Posterior cingulate gyrus (tissue), 11 donors: ENCODE measurements around the gene EIF5A.

Experiments used
- DNase-seq, 10 donors: peaks; one replicate each; pipeline versions ENCODE4 v3.0.0 to v3.0.0-alpha.2; 2020 to 2021; ENCODE audit warnings: mixed read lengths in 3 of 10
- intact Hi-C: fragments of 100-400 bp; cut with DNase I; formaldehyde crosslinking; loops from one replicate; pipeline ENCODE4 v1.15.1; 2023

Gene EIF5A

GRCh38 chr17:7306911-7307685, at the start of gene EIF5A:
Gene EIF5A, plus strand, starts transcription at chr17:7307628. Its CDS starts 2,008 bp downstream, at chr17:7309636.
- intact Hi-C loops = loop anchor here (2.0 kb wide), 2 partner anchors 22 to 54 kb away; partner anchors contain the start of genes ELP5 and NEURL4

GRCh38 chr17:7258731-7259554, 48.5 kb upstream of the EIF5A start:
- intact Hi-C loops = no loop called here
- peak in 2 of 10 donors; percentile 20 to 37 for DNase-seq

More at GRCh38 chr17:7306911-7307685, at the start of gene EIF5A:
- peak; percentile 99 to 100 (median 99) for DNase-seq

- intact Hi-C loops = no loop called here
- peak in 1 of 10 donors; percentile 46 for DNase-seq
These were observed 47.9 kb upstream of the EIF5A start for GRCh38 chr17:7259555-7259889.

GRCh38 chr17:7260151-7260550, 47.3 kb upstream of the EIF5A start:
- DNase-seq = peak in 2 of 10 donors; percentile 30 to 40
- intact Hi-C loops = no loop called here

- peak in 2 of 10 donors; percentile 61 to 62 for DNase-seq
- intact Hi-C loops = no loop called here
These were observed 46.6 kb upstream of the EIF5A start for GRCh38 chr17:7260651-7261378.

- intact Hi-C loops = no loop called here
- peak in 2 of 10 donors; percentile 63 to 82 for DNase-seq
These were observed 45.8 kb upstream of the EIF5A start for GRCh38 chr17:7261379-7262191.

- intact Hi-C loops = no loop called here
- peak in 2 of 10 donors; percentile 66 to 73 for DNase-seq
These were observed 45.1 kb upstream of the EIF5A start, which contains the start of gene CLDN7 for GRCh38 chr17:7262192-7262934. Gene CLDN7, minus strand, starts transcription at chr17:7262478. Its CDS starts 435 bp downstream, at chr17:7262043.

GRCh38 chr17:7262935-7263800, 44.3 kb upstream of the EIF5A start:
- intact Hi-C loops = no loop called here
- peak in 2 of 10 donors; percentile 25 to 61 for DNase-seq

GRCh38 chr17:7263801-7264078, 43.7 kb upstream of the EIF5A start:
- intact Hi-C loops = no loop called here

GRCh38 chr17:7266784-7267183, 40.6 kb upstream of the EIF5A start:
- peak in 1 of 10 donors; percentile 51 for DNase-seq
- intact Hi-C loops = no loop called here

More at GRCh38 chr17:7263801-7264078, 43.7 kb upstream of the EIF5A start:
- no peak for DNase-seq

GRCh38 chr17:7279448-7279847, 28.0 kb upstream of the EIF5A start:
- intact Hi-C loops = no loop called here
- no peak for DNase-seq

GRCh38 chr17:7280519-7281073, 26.8 kb upstream of the EIF5A start:
- intact Hi-C loops = loop anchor here (1.0 kb wide), 1 partner anchor 16 kb away; no protein-coding TSS in a partner anchor
- DNase-seq = peak; percentile 61 to 97 (median 80)

GRCh38 chr17:7281074-7281952, 26.1 kb upstream of the EIF5A start, which contains the start of gene SLC2A4:
Gene SLC2A4, plus strand, starts transcription at chr17:7281718. Its CDS starts 217 bp downstream, at chr17:7281935.
- intact Hi-C loops = no loop called here
- DNase-seq = peak; percentile 39 to 93 (median 66)

GRCh38 chr17:7281953-7282751, 25.3 kb upstream of the EIF5A start:
- intact Hi-C loops = no loop called here
- DNase-seq = peak in 1 of 10 donors; percentile 49

- intact Hi-C loops = no loop called here
- DNase-seq = peak in 1 of 10 donors; percentile 22
These were observed 24.6 kb upstream of the EIF5A start for GRCh38 chr17:7282752-7283321.
